Endothelial cell (in vitro differentiated cells): ENCODE data around the gene C2orf42. TPM values are rescaled to one million over a fixed set of nuclear protein-coding genes. Genes with fewer than 3 reads are reported as not detected.
A peak's percentile ranks its signal among the peaks of the same experiment; 100 is the strongest.

Source experiments
- DNase-seq: peaks from one replicate; pipeline ENCODE4 v3.0.0; 2021; ENCODE audit warnings: low spot score
- H3K27ac Mint-ChIP-seq: one replicate; pipeline ENCODE4 v1.8.0; 2021; ENCODE audit warnings: mixed read lengths, inconsistent platforms; ENCODE audit not compliant: unreplicated experiment
- H3K27me3 Mint-ChIP-seq: one replicate; pipeline ENCODE4 v1.8.0; 2021; ENCODE audit warnings: mild to moderate bottlenecking, moderate library complexity, mixed read lengths, inconsistent platforms; ENCODE audit not compliant: unreplicated experiment
- H3K36me3 Mint-ChIP-seq: one replicate; pipeline ENCODE4 v1.8.0; 2021; ENCODE audit warnings: mild to moderate bottlenecking, low read depth, mixed read lengths, inconsistent platforms; ENCODE audit not compliant: unreplicated experiment
- H3K4me1 Mint-ChIP-seq: one replicate; pipeline ENCODE4 v1.8.0; 2021; ENCODE audit warnings: mild to moderate bottlenecking, mixed read lengths, inconsistent platforms; ENCODE audit not compliant: unreplicated experiment
- H3K4me3 Mint-ChIP-seq: one replicate; pipeline ENCODE4 v1.8.0; 2021; ENCODE audit warnings: mild to moderate bottlenecking, mixed read lengths, inconsistent platforms; ENCODE audit not compliant: unreplicated experiment
- H3K9me3 Mint-ChIP-seq: one replicate; pipeline ENCODE4 v1.8.0; 2021; ENCODE audit warnings: mixed read lengths, inconsistent platforms; ENCODE audit not compliant: unreplicated experiment
- total RNA-seq: library from RNA; stranded (reverse); fragmentation: NEBNext Ultra II Directional; extraction: Animal tissue kit (Norgen Biotek cat#: 25700); gene quantifications from one replicate; pipeline ENCODE4 v1.2.1, GENCODE V29; 2021; ENCODE audit not compliant: unreplicated experiment
- TF ChIP-seq, protein P1 (sequence below): fragments of 200-600 bp; sonication (generic); IDR thresholded peaks from one replicate; pipeline ENCODE4 v1.5.0; 2021; ENCODE audit warnings: antibody characterized with exemption; ENCODE audit not compliant: unreplicated experiment

C2orf42 gene
- total RNA-seq, 1 donor from 2014 or later, result 15.0 TPM

DNA sequence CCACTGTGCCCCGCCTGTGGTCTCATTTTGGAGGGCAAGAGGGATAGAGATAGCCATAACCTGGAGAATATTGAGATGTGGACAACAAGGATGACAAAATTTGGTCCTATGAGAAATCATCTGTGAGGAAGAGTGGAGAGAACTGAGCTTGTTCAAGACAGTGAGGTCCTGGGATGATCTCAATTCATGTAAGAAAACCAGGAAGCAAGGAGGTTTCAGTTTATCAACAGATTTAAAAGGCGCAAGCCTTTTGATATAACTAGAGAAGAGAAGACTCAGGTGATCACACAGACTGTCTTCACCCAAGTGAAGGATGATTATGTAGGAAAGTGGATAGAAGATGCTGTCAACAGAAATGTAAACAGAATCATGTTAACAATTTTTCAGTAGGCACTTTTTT, 64.4 kb downstream of the C2orf42 start:
- H3K4me1 Mint-ChIP-seq, result peaks cover 42% of the 10 kb centered on the region
- DNase-seq, result no peak
- H3K9me3 Mint-ChIP-seq, result no peaks in the 10 kb centered on the region
- H3K4me3 Mint-ChIP-seq, result no peak overlapping the region
- H3K36me3 Mint-ChIP-seq, result peaks cover 11% of the 10 kb centered on the region
- H3K27ac Mint-ChIP-seq, result peak overlapping the region; percentile 85
- TF ChIP-seq, protein P1, sequence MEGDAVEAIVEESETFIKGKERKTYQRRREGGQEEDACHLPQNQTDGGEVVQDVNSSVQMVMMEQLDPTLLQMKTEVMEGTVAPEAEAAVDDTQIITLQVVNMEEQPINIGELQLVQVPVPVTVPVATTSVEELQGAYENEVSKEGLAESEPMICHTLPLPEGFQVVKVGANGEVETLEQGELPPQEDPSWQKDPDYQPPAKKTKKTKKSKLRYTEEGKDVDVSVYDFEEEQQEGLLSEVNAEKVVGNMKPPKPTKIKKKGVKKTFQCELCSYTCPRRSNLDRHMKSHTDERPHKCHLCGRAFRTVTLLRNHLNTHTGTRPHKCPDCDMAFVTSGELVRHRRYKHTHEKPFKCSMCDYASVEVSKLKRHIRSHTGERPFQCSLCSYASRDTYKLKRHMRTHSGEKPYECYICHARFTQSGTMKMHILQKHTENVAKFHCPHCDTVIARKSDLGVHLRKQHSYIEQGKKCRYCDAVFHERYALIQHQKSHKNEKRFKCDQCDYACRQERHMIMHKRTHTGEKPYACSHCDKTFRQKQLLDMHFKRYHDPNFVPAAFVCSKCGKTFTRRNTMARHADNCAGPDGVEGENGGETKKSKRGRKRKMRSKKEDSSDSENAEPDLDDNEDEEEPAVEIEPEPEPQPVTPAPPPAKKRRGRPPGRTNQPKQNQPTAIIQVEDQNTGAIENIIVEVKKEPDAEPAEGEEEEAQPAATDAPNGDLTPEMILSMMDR, result no peak
- peaks cover 22% of the 10 kb centered on the region for H3K27me3 Mint-ChIP-seq

GRCh38 chr2:70125498-70125898, 65.3 kb downstream of the C2orf42 start:
- peaks cover 22% of the 10 kb centered on the region for H3K27me3 Mint-ChIP-seq
- TF ChIP-seq, protein P1, result no peak
- H3K9me3 Mint-ChIP-seq, result no peaks in the 10 kb centered on the region
- peaks cover 42% of the 10 kb centered on the region for H3K4me1 Mint-ChIP-seq
- no peak for DNase-seq
- peaks cover 11% of the 10 kb centered on the region for H3K36me3 Mint-ChIP-seq
- H3K27ac Mint-ChIP-seq, result peak overlapping the region; percentile 100
- peak overlapping the region; percentile 97 for H3K4me3 Mint-ChIP-seq

GRCh38 chr2:70124983-70125480, 65.8 kb downstream of the C2orf42 start:
- Mint-ChIP-seq H3K27ac (peak overlapping the region; percentile 100), H3K4me3 (peak overlapping the region; percentile 97), H3K4me1 (peaks cover 39% of the 10 kb centered on the region), H3K9me3 (no peaks in the 10 kb centered on the region), H3K36me3 (peaks cover 11% of the 10 kb centered on the region), H3K27me3 (peaks cover 22% of the 10 kb centered on the region)
- DNase-seq, result peak; percentile 56
- TF ChIP-seq, protein P1, result no peak

GRCh38 chr2:70123829-70124116, 67.0 kb downstream of the C2orf42 start:
- no peaks in the 10 kb centered on the region for H3K9me3 Mint-ChIP-seq
- peaks cover 15% of the 10 kb centered on the region for H3K36me3 Mint-ChIP-seq
- no peak for DNase-seq
- H3K4me3 Mint-ChIP-seq, result peak overlapping the region; percentile 97
- TF ChIP-seq, protein P1, result no peak
- peaks cover 43% of the 10 kb centered on the region for H3K4me1 Mint-ChIP-seq
- H3K27me3 Mint-ChIP-seq, result peaks cover 24% of the 10 kb centered on the region
- H3K27ac Mint-ChIP-seq, result peak overlapping the region; percentile 100

DNA sequence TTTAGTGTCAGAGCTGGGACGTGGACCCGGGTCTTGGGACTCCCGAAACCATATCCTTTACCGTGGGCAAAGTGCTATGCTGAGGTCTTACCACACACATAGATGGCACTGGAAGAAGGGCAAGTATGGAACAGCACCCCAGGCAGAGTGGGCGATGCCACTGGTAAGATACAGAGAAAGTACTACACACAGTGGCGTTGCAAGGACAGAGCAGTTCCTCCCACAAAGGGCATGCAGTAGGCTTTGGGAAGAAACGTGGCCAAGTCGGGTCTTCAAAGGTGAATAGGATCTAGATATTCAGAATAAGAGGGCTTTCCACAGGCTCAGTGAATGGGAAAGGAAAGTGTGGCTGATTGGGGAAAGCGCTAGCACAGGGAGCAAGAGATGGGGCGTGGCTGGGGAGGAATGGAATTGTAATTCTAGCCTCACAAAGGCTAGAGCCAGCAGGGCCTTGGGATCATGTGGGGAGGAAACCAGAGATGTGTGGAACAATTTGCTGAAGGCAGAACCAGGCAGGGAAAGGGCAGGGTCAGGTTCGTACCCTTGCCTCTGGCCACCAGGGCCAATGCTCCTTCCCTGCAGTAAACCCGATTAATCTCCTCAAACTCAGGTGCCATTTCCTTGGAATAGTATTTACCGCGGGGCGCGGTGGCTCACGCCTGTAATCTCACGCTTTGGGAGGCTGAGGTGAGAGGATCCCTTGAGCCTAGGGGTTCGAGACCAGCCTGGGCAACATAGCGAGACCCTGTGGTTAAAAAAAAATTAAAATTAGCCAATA, 67.6 kb downstream of the C2orf42 start:
- Mint-ChIP-seq H3K27me3 (peaks cover 25% of the 10 kb centered on the region), H3K9me3 (no peaks in the 10 kb centered on the region), H3K27ac (peak overlapping the region; percentile 100), H3K36me3 (peaks cover 15% of the 10 kb centered on the region), H3K4me3 (peak overlapping the region; percentile 97), H3K4me1 (peaks cover 45% of the 10 kb centered on the region)
- no peak for DNase-seq
- TF ChIP-seq, protein P1, result no peak
